Subcutaneous abdominal adipose tissue (tissue), 5 donors: Measurements from ENCODE around the gene RNF141.

Experiments
- H3K27ac ChIP-seq: one replicate; pipeline ENCODE4 v1.7.0; 2013; ENCODE audit warnings: low read depth, mild to moderate bottlenecking, inconsistent platforms, low read length, moderate library complexity
- H3K27me3 ChIP-seq, 5 donors: one replicate each; pipeline ENCODE4 v1.7.0; 2013; ENCODE audit warnings: low read length in 5 of 5, inconsistent platforms in 1 of 5; ENCODE audit not compliant: control insufficient read depth in 5 of 5, insufficient read depth in 4 of 5
- H3K36me3 ChIP-seq, 5 donors: one replicate each; pipeline ENCODE4 v1.7.0; 2013; ENCODE audit warnings: low read length in 5 of 5; ENCODE audit not compliant: control insufficient read depth in 5 of 5, insufficient read depth in 5 of 5
- H3K4me1 ChIP-seq, 5 donors: one replicate each; pipeline ENCODE4 v1.7.0; 2013; ENCODE audit warnings: low read length in 5 of 5, mild to moderate bottlenecking in 3 of 5, moderate library complexity in 1 of 5; ENCODE audit not compliant: control insufficient read depth in 5 of 5, insufficient read depth in 5 of 5
- H3K4me3 ChIP-seq, 5 donors: one replicate each; pipeline ENCODE4 v1.7.0; 2013; ENCODE audit warnings: low read length in 5 of 5, low read depth in 1 of 5
- H3K9ac ChIP-seq, 5 donors: one replicate each; pipeline ENCODE4 v1.7.0; 2013; ENCODE audit warnings: low read length in 5 of 5, mild to moderate bottlenecking in 4 of 5, moderate library complexity in 3 of 5
- H3K9me3 ChIP-seq, 5 donors: one replicate each; pipeline ENCODE4 v1.7.0; 2013; ENCODE audit warnings: low read length in 5 of 5; ENCODE audit not compliant: control insufficient read depth in 5 of 5
- donor health status: healthy.
- donor health status: healthy.
- donor health status: healthy.
- donor health status: healthy.
- donor health status: healthy.

RNF141 gene

DNA sequence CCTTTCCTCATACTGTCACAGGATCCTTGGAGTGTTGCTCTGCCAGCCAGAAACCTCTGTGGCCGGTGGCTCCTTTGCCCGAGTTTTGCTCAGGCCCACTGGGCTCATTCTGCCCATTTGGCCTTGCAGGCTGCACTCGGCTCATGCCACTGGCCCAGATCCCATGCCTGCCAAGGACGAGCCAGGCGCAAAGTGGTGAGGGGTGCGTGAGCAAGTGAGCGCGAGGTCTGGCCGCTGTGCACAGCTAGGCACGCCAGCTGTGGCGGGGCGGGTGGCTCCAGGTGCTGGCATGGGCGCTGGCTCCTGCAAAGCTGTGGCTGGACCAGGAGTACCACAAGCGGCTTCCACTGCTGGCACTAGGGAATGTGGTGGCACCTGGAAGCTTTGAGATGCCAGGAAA lies 2.8 kb upstream of the RNF141 start:
- H3K9me3 ChIP-seq, result no peaks in the 10 kb centered on the region
- H3K4me1 ChIP-seq, result peaks cover 0 to 20% (median 15%) of the 10 kb centered on the region in 5 donors
- no peaks in the 10 kb centered on the region for H3K36me3 ChIP-seq
- H3K9ac ChIP-seq, result no peak overlapping the region
- H3K4me3 ChIP-seq, result no peak overlapping the region
- H3K27ac ChIP-seq, result no peak overlapping the region
- H3K27me3 ChIP-seq, result no peaks in the 10 kb centered on the region

DNA sequence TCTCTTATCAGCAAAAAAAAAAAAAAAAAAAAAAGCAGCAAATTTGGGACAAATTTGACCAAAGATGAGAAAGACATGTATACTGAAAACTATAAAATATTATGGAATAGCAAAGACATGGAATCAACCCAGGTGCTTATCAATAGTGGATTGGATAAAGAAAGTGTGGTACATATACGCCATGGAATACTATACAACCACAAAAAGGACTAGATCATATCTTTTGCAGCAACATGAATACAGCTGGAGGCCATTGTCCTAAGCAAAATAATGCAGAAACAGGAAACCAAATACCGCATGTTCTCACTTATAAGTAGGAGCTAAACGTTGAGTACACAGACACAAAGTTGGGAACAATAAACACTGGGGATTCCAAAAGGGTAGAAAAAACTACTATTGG lies 1.8 kb upstream of the RNF141 start:
- Histone ChIP-seq H3K36me3 (no peaks in the 10 kb centered on the region), H3K27me3 (no peaks in the 10 kb centered on the region), H3K4me1 (peaks cover 0 to 29% (median 20%) of the 10 kb centered on the region in 5 donors), H3K9ac (no peak overlapping the region), H3K4me3 (no peak overlapping the region), H3K9me3 (no peaks in the 10 kb centered on the region), H3K27ac (no peak overlapping the region)

DNA sequence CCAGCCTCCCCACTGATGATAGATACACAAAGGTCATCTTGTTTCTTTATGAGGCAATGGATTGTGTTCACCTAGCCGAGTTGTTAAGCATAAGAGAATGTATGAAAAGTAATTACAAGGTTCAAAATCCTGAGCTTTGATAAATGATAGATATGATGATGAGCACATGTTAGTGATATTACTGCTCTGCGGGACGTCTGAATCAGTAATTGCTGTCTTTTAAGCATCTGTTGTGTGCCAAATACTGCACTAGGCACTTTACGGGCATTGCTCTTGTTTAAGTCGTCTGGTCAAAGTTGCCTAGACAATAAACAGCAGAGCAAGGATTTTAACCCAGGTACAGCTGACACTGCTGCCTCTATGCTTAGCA lies 559 bp upstream of the RNF141 start:
- peak overlapping the region; percentile 94 for H3K27ac ChIP-seq
- H3K9me3 ChIP-seq, result no peaks in the 10 kb centered on the region
- H3K27me3 ChIP-seq, result no peaks in the 10 kb centered on the region
- peaks cover 0 to 32% (median 20%) of the 10 kb centered on the region in 5 donors for H3K4me1 ChIP-seq
- H3K9ac ChIP-seq, result peak overlapping the region in 4 of 5 donors; percentile 58 to 96 (median 95)
- H3K4me3 ChIP-seq, result peak overlapping the region; percentile 1 to 92 (median 86)
- H3K36me3 ChIP-seq, result no peaks in the 10 kb centered on the region

DNA sequence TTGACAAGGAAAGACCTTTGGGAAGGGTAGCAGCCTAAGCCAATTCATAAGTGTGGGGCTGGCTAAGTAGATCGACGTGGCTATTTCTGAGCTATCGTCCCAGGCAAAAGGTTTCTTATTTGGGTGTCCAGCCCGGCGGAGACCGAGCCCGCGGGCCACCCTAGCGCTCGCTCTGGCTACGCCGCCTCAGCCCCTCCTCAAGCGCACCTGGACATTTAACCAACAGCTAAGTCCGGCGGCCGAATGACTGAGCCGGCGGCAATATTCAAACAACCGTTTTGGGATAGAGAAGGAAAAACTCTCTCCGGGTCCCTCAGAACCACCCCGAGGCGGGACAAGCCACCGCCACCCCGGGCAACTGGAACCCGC lies 457 bp downstream of the RNF141 start:
- Histone ChIP-seq H3K36me3 (no peaks in the 10 kb centered on the region), H3K27ac (peak overlapping the region; percentile 94), H3K9ac (peak overlapping the region; percentile 85 to 97 (median 95)), H3K4me1 (peaks cover 0 to 32% (median 20%) of the 10 kb centered on the region in 5 donors), H3K9me3 (no peaks in the 10 kb centered on the region), H3K4me3 (peak overlapping the region; percentile 83 to 92 (median 86)), H3K27me3 (no peaks in the 10 kb centered on the region)

DNA sequence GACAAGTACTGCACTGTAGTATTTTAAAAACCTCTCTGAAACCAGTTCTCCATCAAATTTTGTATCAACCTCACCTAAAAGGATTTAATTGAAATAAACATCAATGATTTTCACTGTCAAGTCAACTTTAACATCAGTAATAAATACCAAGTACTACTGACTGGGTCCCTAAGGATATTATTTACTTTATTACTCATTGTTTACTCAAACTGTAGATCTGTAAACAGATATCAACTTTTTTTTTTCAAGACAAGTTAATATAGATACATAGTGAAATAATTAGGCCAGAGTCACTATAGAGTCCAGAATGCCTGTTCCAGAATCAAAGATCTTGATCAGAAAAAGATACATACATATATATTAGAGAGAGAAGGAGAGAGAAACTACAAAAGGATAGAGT lies 1.6 kb downstream of the RNF141 start:
- peak overlapping the region; percentile 77 for H3K27ac ChIP-seq
- no peaks in the 10 kb centered on the region for H3K9me3 ChIP-seq
- H3K9ac ChIP-seq, result peak overlapping the region in 2 of 5 donors; percentile 2 to 20
- no peaks in the 10 kb centered on the region for H3K36me3 ChIP-seq
- peaks cover 0 to 32% (median 20%) of the 10 kb centered on the region in 5 donors for H3K4me1 ChIP-seq
- no peak overlapping the region for H3K4me3 ChIP-seq
- H3K27me3 ChIP-seq, result no peaks in the 10 kb centered on the region

DNA sequence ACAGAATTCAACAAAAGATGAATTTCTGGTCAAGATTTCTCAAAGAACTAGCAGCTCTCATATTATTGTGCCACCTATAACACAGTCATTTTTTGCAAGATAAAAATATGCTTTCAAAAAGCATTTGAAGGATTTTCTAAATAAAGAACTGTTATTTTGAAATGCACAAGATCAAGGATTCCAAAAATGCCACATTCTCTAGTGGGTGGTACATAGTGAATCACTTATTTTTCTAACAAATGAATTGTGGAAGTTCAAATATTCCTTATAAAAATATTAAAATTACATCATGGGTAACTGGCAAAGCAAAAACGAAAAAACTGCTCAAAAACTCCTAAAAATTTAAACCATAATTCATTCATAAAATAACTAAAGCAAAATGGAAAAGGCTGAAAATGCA lies 2.1 kb downstream of the RNF141 start:
- Histone ChIP-seq H3K27ac (peak overlapping the region; percentile 77), H3K4me1 (peaks cover 0 to 32% (median 20%) of the 10 kb centered on the region in 5 donors), H3K9me3 (no peaks in the 10 kb centered on the region), H3K4me3 (no peak overlapping the region), H3K9ac (peak overlapping the region in 2 of 5 donors; percentile 2 to 20), H3K27me3 (no peaks in the 10 kb centered on the region), H3K36me3 (peaks cover 0 to under 1% (median under 1%) of the 10 kb centered on the region in 5 donors)

DNA sequence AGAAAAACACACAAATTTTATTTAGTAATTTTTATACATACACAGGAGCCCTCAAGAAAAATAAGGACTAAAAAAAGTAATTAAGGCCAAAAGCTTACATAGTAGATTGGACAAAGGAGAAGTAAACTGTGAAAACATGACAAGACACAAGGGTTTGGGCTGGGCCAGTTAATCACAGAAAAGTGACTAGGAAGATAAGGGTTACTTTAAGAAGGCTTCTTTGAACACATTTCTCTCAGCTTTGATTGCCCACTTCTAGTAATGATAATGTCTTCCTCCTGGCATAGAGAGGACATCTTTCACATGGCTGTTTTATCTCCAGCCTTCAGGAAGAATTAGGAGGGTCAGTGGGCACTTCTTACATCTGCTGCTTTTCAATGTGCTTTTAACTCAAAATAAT lies 3.4 kb downstream of the RNF141 start:
- Histone ChIP-seq H3K27me3 (no peaks in the 10 kb centered on the region), H3K27ac (peak overlapping the region; percentile 77), H3K4me3 (no peak overlapping the region), H3K36me3 (peaks cover 0 to 14% (median 8%) of the 10 kb centered on the region in 5 donors), H3K9me3 (no peaks in the 10 kb centered on the region), H3K9ac (no peak overlapping the region), H3K4me1 (peaks cover 0 to 32% (median 20%) of the 10 kb centered on the region in 5 donors)

DNA sequence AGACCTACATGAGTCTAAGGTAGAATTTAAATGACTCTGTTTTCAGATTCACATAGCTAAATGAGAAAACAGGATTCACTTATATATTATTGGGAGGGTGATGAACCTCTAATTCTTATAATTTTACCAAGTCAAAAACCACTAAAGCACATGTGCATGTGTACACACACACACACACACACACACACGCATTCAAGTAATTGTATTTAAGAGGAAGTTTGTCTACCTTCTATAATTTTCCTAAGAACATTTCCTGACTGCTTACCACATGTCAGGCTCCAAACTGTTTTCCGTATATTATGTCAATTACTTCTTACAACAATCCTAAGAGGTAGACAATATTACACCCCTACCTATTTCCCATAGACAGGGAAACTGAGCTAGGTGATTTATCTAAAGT lies 6.7 kb downstream of the RNF141 start:
- Histone ChIP-seq H3K36me3 (peaks cover 5 to 36% (median 23%) of the 10 kb centered on the region in 5 donors), H3K27me3 (no peaks in the 10 kb centered on the region), H3K27ac (no peak overlapping the region), H3K4me1 (peaks cover 0 to 17% (median 4%) of the 10 kb centered on the region in 5 donors), H3K9ac (no peak overlapping the region), H3K9me3 (no peaks in the 10 kb centered on the region), H3K4me3 (no peak overlapping the region)

DNA sequence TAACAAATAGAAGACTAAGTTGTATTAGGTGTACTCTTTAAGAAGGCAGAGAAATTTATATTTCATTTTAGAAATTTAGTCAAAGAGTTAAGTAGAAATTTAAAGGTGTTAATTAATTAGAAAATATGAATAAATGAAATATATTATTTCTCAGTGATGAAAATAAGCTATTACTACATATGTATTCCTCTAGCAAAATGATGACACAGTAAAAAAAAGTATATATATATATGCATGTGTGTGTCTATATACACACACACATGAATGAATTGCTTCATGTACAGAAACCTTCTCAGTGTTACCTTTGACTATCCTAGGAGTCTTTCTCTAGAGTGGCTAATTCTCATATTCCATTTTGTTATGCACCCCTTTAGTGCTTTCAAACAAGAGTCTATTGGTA lies 7.7 kb downstream of the RNF141 start:
- H3K27me3 ChIP-seq, result no peaks in the 10 kb centered on the region
- H3K9me3 ChIP-seq, result no peaks in the 10 kb centered on the region
- peaks cover 15 to 46% (median 33%) of the 10 kb centered on the region in 5 donors for H3K36me3 ChIP-seq
- H3K4me1 ChIP-seq, result peaks cover 0 to 7% (median under 1%) of the 10 kb centered on the region in 5 donors
- H3K27ac ChIP-seq, result no peak overlapping the region
- H3K9ac ChIP-seq, result no peak overlapping the region
- no peak overlapping the region for H3K4me3 ChIP-seq

DNA sequence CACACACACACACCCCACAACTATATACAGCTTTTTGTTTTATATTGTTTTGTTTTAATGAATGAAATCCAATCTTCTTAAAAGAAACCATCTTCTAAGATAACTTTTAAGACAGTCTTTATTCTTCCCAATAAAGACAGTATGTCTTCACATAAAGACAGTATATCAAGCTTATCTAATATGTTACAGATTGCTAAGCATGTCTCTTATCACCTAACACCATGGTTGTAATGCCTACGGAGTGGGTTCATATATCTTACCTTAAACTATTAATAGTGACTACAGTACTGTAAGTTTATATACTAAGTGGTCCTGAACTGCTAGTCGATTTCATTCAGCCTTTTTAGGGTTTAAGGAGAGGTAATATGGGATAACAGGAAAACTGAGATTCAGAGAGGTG lies 8.5 kb downstream of the RNF141 start:
- Histone ChIP-seq H3K9me3 (no peaks in the 10 kb centered on the region), H3K36me3 (peaks cover 17 to 48% (median 37%) of the 10 kb centered on the region in 5 donors), H3K9ac (no peak overlapping the region), H3K4me1 (no peaks in the 10 kb centered on the region), H3K27me3 (no peaks in the 10 kb centered on the region), H3K4me3 (no peak overlapping the region), H3K27ac (no peak overlapping the region)

DNA sequence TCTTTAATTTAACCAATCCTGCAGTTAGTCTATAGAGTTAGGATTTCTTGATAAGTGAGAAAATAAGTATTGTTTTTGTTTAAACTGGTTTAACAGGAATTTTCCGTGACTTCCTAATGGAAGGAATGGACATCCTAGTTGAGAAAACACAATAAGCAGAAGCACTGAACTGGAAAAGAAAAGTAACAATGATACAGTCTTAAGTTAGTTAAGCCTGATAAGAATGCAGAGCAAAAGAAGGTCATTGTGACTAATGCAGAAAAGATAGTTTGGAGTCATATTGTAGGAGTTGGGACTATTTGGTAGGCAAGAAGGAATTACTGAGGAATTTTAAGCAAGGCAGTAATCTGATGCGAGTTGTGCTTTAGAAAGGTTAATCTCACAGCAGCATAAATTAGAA lies 11.7 kb downstream of the RNF141 start:
- H3K27ac ChIP-seq, result no peak overlapping the region
- H3K27me3 ChIP-seq, result no peaks in the 10 kb centered on the region
- peaks cover 33 to 70% (median 58%) of the 10 kb centered on the region in 5 donors for H3K36me3 ChIP-seq
- no peaks in the 10 kb centered on the region for H3K4me1 ChIP-seq
- no peak overlapping the region for H3K4me3 ChIP-seq
- no peak overlapping the region for H3K9ac ChIP-seq
- no peaks in the 10 kb centered on the region for H3K9me3 ChIP-seq
